Immature natural killer cell (primary cell): Measurements from ENCODE around the gene HYAL1. TPM values are rescaled to one million over a fixed set of nuclear protein-coding genes. Genes with fewer than 3 reads are reported as not detected.

ENCODE experiments used
- DNase-seq, 3 donors: peaks; one replicate each; pipeline ENCODE4 v3.0.0; 2022; ENCODE audit warnings: mixed read lengths in 1 of 3
- H3K27ac Mint-ChIP-seq, 6 donors: one replicate each; pipeline ENCODE4 v1.8.0; 2020; ENCODE audit warnings: mixed read lengths in 6 of 6, mild to moderate bottlenecking in 5 of 6, inconsistent platforms in 4 of 6, moderate library complexity in 3 of 6
- H3K27me3 Mint-ChIP-seq, 3 donors: one replicate each; pipeline ENCODE4 v1.8.0; 2020 to 2021; ENCODE audit warnings: low read depth in 3 of 3, mild to moderate bottlenecking in 3 of 3, mixed read lengths in 3 of 3, moderate library complexity in 3 of 3, inconsistent platforms in 1 of 3
- H3K36me3 Mint-ChIP-seq, 3 donors: one replicate each; pipeline ENCODE4 v1.8.0; 2020; ENCODE audit warnings: mixed read lengths in 3 of 3, inconsistent platforms in 2 of 3, mild to moderate bottlenecking in 2 of 3
- H3K4me1 Mint-ChIP-seq, 2 donors: one replicate each; pipeline ENCODE4 v1.8.0; 2020; ENCODE audit warnings: inconsistent platforms in 2 of 2, mild to moderate bottlenecking in 2 of 2, mixed read lengths in 2 of 2, moderate library complexity in 1 of 2
- H3K4me3 Mint-ChIP-seq, 5 donors: one replicate each; pipeline ENCODE4 v1.8.0; 2020; ENCODE audit warnings: mild to moderate bottlenecking in 5 of 5, mixed read lengths in 5 of 5, inconsistent platforms in 3 of 5, moderate library complexity in 3 of 5
- H3K9me3 Mint-ChIP-seq, 6 donors: one replicate each; pipeline ENCODE4 v1.8.0; 2020; ENCODE audit warnings: mild to moderate bottlenecking in 6 of 6, mixed read lengths in 6 of 6, inconsistent platforms in 4 of 6, moderate library complexity in 3 of 6
- polyA plus RNA-seq, 3 donors: library from polyadenylated mRNA; unstranded; fragments of 300-500 nt; fragmentation: Illumina TruSeq; gene quantifications; one replicate each; pipeline ENCODE4 v1.2.3, GENCODE V29; 2021

HYAL1 gene
- polyA plus RNA-seq, 3 donors from 2014 or later: 0.18 to 0.57 TPM; not detected in 1

DNA sequence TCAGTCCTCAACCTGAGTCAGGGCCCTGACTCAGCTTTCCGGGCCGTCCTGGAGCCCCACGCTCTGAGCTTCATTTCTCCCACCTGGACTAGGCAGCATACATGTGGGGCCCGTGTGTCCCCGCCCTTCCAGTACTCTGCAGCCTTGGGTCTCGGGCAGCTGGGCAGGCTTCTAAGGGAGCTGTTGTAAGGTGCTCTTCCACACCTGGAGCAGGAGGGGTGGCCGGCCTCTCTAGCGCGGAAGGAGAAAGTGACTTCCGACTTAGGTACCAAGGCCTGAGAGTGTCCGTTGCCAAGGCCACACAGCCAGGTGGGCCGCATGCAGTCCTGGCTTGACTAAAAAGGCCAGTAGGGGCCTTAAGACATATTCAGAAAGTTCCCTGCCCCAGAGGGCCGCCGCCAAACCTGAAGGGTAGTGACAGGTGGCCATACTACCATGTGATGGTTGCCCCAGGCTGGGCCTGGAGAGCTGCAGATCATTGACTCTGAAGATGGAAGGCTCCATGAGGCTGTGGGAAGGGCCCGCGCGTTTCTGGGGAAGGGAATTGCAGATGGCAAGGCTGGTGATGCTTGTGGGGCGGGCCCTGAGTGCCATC, 43.8 kb downstream of the HYAL1 start:
- peak overlapping the region; percentile 54 to 76 (median 66) for H3K4me3 Mint-ChIP-seq
- H3K27ac Mint-ChIP-seq: peak overlapping the region in 5 of 6 donors; percentile 26 to 84 (median 65)
- H3K27me3 Mint-ChIP-seq: peaks cover 2 to 5% (median 5%) of the 10 kb centered on the region in 3 donors
- peaks cover 0 to 6% of the 10 kb centered on the region in 2 donors for H3K4me1 Mint-ChIP-seq
- no peak for DNase-seq
- H3K36me3 Mint-ChIP-seq: peaks cover 4 to 11% (median 7%) of the 10 kb centered on the region in 3 donors
- no peaks in the 10 kb centered on the region for H3K9me3 Mint-ChIP-seq

DNA sequence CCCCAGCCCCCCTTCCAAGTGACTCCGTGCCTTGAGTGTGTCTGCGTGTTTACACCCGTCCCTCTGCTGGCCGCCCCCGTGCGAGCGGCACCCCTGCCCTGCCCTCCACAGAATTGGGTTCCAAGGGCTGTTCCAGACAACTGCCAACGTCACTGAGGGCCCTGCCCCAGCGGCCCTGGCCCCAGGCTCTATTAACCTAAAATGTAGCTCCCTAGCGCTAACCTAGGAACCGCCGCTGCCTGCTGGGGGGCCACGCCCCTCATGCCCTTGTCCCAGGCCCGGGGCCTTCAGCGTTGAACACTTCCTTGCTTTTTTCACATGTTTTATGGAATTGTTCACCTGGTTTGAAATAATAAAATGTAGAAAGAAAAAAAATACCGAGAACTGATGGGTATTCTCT, 44.4 kb downstream of the HYAL1 start:
- H3K27ac Mint-ChIP-seq: peak overlapping the region in 1 of 6 donors; percentile 5
- peaks cover 4 to 11% (median 7%) of the 10 kb centered on the region in 3 donors for H3K36me3 Mint-ChIP-seq
- DNase-seq: no peak
- no peak overlapping the region for H3K4me3 Mint-ChIP-seq
- peaks cover under 1 to 5% (median 5%) of the 10 kb centered on the region in 3 donors for H3K27me3 Mint-ChIP-seq
- H3K4me1 Mint-ChIP-seq: peaks cover 1 to 12% of the 10 kb centered on the region in 2 donors
- H3K9me3 Mint-ChIP-seq: no peaks in the 10 kb centered on the region

GRCh38 chr3:50258029-50258680, 45.2 kb downstream of the HYAL1 start:
- no peak for DNase-seq
- peaks cover 5 to 19% of the 10 kb centered on the region in 2 donors for H3K4me1 Mint-ChIP-seq
- H3K27ac Mint-ChIP-seq: peak overlapping the region in 2 of 6 donors; percentile 29 to 74
- peaks cover 0 to 5% (median 3%) of the 10 kb centered on the region in 3 donors for H3K27me3 Mint-ChIP-seq
- H3K36me3 Mint-ChIP-seq: peaks cover 4 to 11% (median 7%) of the 10 kb centered on the region in 3 donors
- H3K4me3 Mint-ChIP-seq: peak overlapping the region in 1 of 5 donors; percentile 4
- H3K9me3 Mint-ChIP-seq: no peaks in the 10 kb centered on the region

DNA sequence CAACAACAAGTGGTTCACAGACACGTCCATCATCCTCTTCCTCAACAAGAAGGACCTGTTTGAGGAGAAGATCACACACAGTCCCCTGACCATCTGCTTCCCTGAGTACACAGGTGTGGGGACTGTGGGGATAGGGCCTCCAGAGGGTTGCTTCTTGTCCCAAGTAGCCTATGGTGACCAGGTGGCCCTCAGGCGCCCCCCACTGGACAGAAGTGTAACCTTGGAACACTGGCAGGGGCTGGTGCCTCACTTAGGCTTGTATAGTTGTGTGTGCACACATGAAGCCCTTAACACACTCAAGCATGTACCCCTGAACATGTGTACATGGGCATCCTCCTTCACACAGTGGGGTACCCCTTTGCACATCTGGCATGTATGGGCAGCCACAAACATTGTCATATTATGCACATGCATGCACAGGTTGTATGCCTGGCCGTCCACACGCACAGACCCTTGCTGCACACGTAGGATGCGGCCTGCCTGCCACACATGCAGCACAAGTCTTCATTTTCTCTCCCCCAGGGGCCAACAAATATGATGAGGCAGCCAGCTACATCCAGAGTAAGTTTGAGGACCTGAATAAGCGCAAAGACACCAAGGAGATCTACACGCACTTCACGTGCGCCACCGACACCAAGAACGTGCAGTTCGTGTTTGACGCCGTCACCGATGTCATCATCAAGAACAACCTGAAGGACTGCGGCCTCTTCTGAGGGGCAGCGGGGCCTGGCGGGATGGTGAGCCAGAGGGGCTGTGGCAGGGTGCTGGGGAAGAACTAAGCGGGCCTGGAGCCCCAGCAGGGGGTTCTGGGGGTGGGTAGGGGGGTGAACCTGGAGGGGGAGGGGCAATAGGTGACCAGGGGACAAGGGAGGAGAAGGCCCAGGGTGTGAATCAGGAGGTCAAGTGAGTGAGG, 46.1 kb downstream of the HYAL1 start:
- Mint-ChIP-seq H3K4me3 (no peak overlapping the region), H3K9me3 (no peaks in the 10 kb centered on the region), H3K27ac (peak overlapping the region in 2 of 6 donors; percentile 9 to 58), H3K27me3 (peaks cover 0 to 5% (median 1%) of the 10 kb centered on the region in 3 donors), H3K36me3 (peaks cover 4 to 11% (median 7%) of the 10 kb centered on the region in 3 donors), H3K4me1 (peaks cover 5 to 20% of the 10 kb centered on the region in 2 donors)
- DNase-seq: no peak

- H3K36me3 Mint-ChIP-seq: peaks cover 4 to 11% (median 7%) of the 10 kb centered on the region in 3 donors
- no peak overlapping the region for H3K4me3 Mint-ChIP-seq
- peaks cover 0 to 3% (median 1%) of the 10 kb centered on the region in 3 donors for H3K27me3 Mint-ChIP-seq
- no peak for DNase-seq
- H3K27ac Mint-ChIP-seq: peak overlapping the region in 1 of 6 donors; percentile 50
- H3K9me3 Mint-ChIP-seq: no peaks in the 10 kb centered on the region
- H3K4me1 Mint-ChIP-seq: peaks cover 19 to 30% of the 10 kb centered on the region in 2 donors
These were observed 48.1 kb downstream of the HYAL1 start for GRCh38 chr3:50255251-50255615.

- Mint-ChIP-seq H3K36me3 (peaks cover 4 to 11% (median 7%) of the 10 kb centered on the region in 3 donors), H3K27me3 (peaks cover 0 to 5% (median 1%) of the 10 kb centered on the region in 3 donors), H3K27ac (peak overlapping the region in 4 of 6 donors; percentile 39 to 55 (median 50))
These were observed 48.7 kb downstream of the HYAL1 start for GRCh38 chr3:50254577-50255250.

DNA sequence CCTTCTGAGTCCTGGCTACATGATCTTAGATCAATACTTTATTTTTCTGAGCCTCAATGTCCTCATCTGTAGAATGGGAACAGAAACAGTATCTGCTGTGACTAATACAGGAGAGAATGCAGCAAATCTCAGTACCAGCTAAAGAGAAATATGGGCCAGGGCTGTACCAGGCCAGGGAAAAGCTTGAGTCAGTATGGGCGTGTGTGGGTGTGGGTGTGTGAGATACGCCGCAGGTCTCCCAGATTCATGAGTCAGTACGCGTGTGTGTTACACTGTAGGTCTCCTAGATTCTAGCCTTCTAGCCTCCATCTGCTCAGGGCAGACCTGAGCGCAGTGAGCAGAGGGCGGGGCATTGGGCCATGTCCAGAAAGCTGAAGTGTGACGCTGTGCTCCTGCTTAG, 52.2 kb downstream of the HYAL1 start:
- Mint-ChIP-seq H3K27me3 (peaks cover 0 to 4% (median 3%) of the 10 kb centered on the region in 3 donors), H3K9me3 (no peaks in the 10 kb centered on the region), H3K4me3 (no peak overlapping the region), H3K27ac (peak overlapping the region in 5 of 6 donors; percentile 62 to 98 (median 74)), H3K36me3 (no peaks in the 10 kb centered on the region), H3K4me1 (peaks cover 50 to 63% of the 10 kb centered on the region in 2 donors)
- no peak for DNase-seq

More at GRCh38 chr3:50254577-50255250, 48.7 kb downstream of the HYAL1 start:
- Mint-ChIP-seq H3K9me3 (no peaks in the 10 kb centered on the region), H3K4me3 (no peak overlapping the region), H3K4me1 (peaks cover 24 to 34% of the 10 kb centered on the region in 2 donors)
- no peak for DNase-seq

GRCh38 chr3:50250514-50250913, 52.9 kb downstream of the HYAL1 start:
- H3K36me3 Mint-ChIP-seq: no peaks in the 10 kb centered on the region
- DNase-seq: no peak
- peaks cover 57 to 70% of the 10 kb centered on the region in 2 donors for H3K4me1 Mint-ChIP-seq
- H3K9me3 Mint-ChIP-seq: no peaks in the 10 kb centered on the region
- H3K27me3 Mint-ChIP-seq: peaks cover 1 to 8% (median 3%) of the 10 kb centered on the region in 3 donors
- H3K4me3 Mint-ChIP-seq: peak overlapping the region in 1 of 5 donors; percentile 36
- peak overlapping the region; percentile 62 to 98 (median 80) for H3K27ac Mint-ChIP-seq

Other genes with a start within 250 kb of the HYAL1 start
- 10 to 100 TPM; 15.5 to 40.7 (median 21.4) TPM for gene RBM5, start 214.7 kb downstream of the HYAL1 start, polyA plus RNA-seq
- gene SEMA3F, start 148.2 kb downstream of the HYAL1 start, polyA plus RNA-seq: not detected
- not detected for gene GNAT1, start 112.0 kb downstream of the HYAL1 start, polyA plus RNA-seq
- not detected for gene SLC38A3, start 98.3 kb downstream of the HYAL1 start, polyA plus RNA-seq
- 100 to 1,000 TPM; 550 to 903 (median 902) TPM for gene GNAI2, start 67.4 kb downstream of the HYAL1 start, polyA plus RNA-seq
- not detected for gene SEMA3B, start 34.4 kb downstream of the HYAL1 start, polyA plus RNA-seq
- gene LSMEM2, start 24.5 kb downstream of the HYAL1 start, polyA plus RNA-seq: not detected
- 10 to 100 TPM; 38.0 to 54.3 (median 51.3) TPM for gene IFRD2, start 11.1 kb downstream of the HYAL1 start, polyA plus RNA-seq
- 1 to 10 TPM; 1.5 to 2.4 (median 2.2) TPM for gene HYAL3, start 4.2 kb downstream of the HYAL1 start, polyA plus RNA-seq
- 10 to 100 TPM in 2 of 3 donors, 1 to 10 TPM in 1; 4.7 to 13.4 (median 10.5) TPM for gene NAA80, start 4.2 kb downstream of the HYAL1 start, polyA plus RNA-seq
- gene HYAL2, start 19.2 kb upstream of the HYAL1 start, polyA plus RNA-seq: 10 to 100 TPM in 2 of 3 donors, 1 to 10 TPM in 1; 4.9 to 15.0 (median 10.8) TPM
- gene TUSC2, start 24.6 kb upstream of the HYAL1 start, polyA plus RNA-seq: 10 to 100 TPM; 42.9 to 70.4 (median 68.4) TPM
- 100 to 1,000 TPM; 172 to 253 (median 187) TPM for gene RASSF1, start 37.3 kb upstream of the HYAL1 start, polyA plus RNA-seq
- gene ZMYND10, start 42.2 kb upstream of the HYAL1 start, polyA plus RNA-seq: 1 to 10 TPM; 2.3 to 3.7 (median 3.6) TPM
- 100 to 1,000 TPM in 2 of 3 donors, 10 to 100 TPM in 1; 77.5 to 104 (median 101) TPM for gene NPRL2, start 47.2 kb upstream of the HYAL1 start, polyA plus RNA-seq
- gene CYB561D2, start 47.3 kb upstream of the HYAL1 start, polyA plus RNA-seq: 100 to 1,000 TPM; 120 to 158 (median 131) TPM
- gene TMEM115, start 55.9 kb upstream of the HYAL1 start, polyA plus RNA-seq: 10 to 100 TPM; 27.9 to 48.6 (median 36.6) TPM
- gene CACNA2D2, start 200.1 kb upstream of the HYAL1 start, polyA plus RNA-seq: 1 to 10 TPM; 1.5 to 6.0 (median 2.3) TPM